Measurements from ENCODE around the gene SLC22A3.
"Not testable (repeated sequence)": the region's sequence is repeated elsewhere in the genome, so short reads cannot be mapped to it uniquely, and the experiment has no call there.

Gene SLC22A3

GRCh38 chr6:160374836-160375560, 26.8 kb downstream of the SLC22A3 start:
- no peak for DNase-seq

- DNase-seq = no peak
These were observed 27.4 kb downstream of the SLC22A3 start for GRCh38 chr6:160375561-160375949.

GRCh38 chr6:160376445-160376844, 28.3 kb downstream of the SLC22A3 start:
- no peak for DNase-seq

DNA sequence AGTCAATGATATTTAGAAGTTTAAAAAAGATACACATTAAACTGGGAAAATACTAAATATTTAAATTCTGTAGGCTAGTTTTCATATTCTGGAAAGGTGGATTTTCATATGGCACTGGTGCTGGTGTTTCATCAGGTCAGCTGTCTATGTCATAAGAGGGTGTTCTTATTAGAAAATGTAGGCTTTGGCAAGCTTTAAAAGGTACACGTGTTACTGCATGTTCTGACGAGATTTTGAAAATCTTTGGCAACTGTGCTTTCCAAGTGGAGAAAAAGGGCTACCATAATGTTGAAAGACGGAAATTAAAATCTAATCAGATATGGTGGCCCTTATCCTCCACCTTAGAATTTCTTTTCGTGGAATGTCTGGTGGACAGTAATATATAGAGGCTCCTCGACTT, 30.0 kb downstream of the SLC22A3 start:
- no peak for DNase-seq

- DNase-seq = no peak
These were observed 30.7 kb downstream of the SLC22A3 start for GRCh38 chr6:160378882-160379281.

GRCh38 chr6:160379466-160379865, 31.3 kb downstream of the SLC22A3 start:
- no peak for DNase-seq

- DNase-seq = no peak
These were observed 34.8 kb downstream of the SLC22A3 start for GRCh38 chr6:160382946-160383345.

GRCh38 chr6:160386869-160387530, 38.8 kb downstream of the SLC22A3 start:
- no peak for DNase-seq

- no peak for DNase-seq
These were observed 39.9 kb downstream of the SLC22A3 start for GRCh38 chr6:160387916-160388643.

GRCh38 chr6:160388922-160389321, 40.7 kb downstream of the SLC22A3 start:
- DNase-seq = no peak

DNA sequence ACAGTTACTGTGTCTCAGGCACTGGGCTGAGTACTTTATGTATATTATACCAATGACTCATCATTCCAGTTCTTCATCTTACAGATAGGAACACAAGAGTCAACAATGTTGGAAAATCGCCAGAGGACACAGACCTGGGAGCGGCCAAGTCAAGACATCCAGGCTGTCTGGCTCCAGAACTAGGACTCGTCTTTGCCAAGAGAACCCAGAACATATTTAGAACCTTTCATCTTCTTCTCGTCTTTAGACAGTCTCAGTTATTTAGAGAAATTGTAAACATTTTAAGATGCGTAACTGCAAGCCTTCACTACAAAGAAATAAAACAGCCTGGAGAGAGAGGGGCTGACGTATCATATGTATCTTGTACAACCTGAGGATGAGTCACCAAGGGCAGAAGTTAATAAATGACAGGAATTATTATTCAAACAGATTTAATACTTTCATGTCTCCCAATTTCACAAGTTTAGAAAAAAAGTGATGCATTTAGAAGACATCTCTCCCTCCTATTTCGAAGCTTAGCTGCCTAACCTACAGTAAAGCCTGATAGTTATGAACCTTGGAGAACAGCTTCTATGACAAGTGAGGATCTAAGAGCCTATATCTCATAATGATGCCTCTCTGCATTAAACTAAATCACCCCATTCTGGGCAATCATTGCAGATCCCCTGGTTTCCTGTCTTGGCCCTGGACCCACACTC, 43.4 kb downstream of the SLC22A3 start:
- DNase-seq = no peak

DNA sequence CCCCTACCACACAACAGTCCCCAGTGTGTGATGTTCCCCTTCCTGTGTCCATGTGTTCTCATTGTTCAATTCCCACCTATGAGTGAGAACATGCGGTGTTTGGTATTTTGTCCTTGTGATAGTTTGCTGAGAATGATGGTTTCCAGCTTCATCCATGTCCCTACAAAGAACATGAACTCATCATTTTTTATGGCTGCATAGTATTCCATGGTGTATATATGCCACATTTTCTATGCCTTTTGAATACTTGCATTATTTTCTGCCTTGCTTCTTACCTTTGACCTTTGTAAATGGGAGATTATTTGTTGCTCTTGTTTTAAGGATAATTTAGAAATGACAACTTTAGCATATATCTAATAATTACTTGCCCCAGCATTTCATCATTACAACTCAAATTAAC, 45.3 kb downstream of the SLC22A3 start:
- DNase-seq = not testable (repeated sequence)

GRCh38 chr6:160393891-160394653, 45.9 kb downstream of the SLC22A3 start:
- no peak for DNase-seq

GRCh38 chr6:160394654-160395035, 46.5 kb downstream of the SLC22A3 start:
- DNase-seq = no peak

GRCh38 chr6:160395187-160395586, 47.0 kb downstream of the SLC22A3 start:
- no peak for DNase-seq

GRCh38 chr6:160396292-160396691, 48.1 kb downstream of the SLC22A3 start:
- no peak for DNase-seq

- no peak for DNase-seq
These were observed 50.6 kb downstream of the SLC22A3 start for GRCh38 chr6:160398674-160399271.

GRCh38 chr6:160400446-160400845, 52.3 kb downstream of the SLC22A3 start:
- no peak for DNase-seq

DNA sequence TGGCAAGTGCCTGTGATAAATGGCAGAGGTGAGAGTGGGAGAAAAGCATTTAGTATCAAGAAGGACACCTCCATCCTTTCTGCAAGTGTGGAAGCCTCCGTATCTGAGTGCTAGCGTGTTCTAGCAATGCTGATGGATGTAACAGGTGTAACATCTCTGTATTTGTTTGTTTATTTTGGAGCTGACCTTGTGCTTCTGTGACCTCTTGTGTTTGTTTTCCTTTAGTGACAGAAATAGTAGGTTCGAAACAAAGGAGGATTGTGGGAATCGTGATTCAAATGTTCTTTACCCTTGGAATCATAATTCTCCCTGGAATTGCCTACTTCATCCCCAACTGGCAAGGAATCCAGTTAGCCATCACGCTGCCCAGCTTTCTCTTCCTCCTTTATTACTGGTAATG, 60.4 kb downstream of the SLC22A3 start:
- DNase-seq = no peak

- no peak for DNase-seq
These were observed 64.8 kb downstream of the SLC22A3 start for GRCh38 chr6:160412993-160413392.

GRCh38 chr6:160417146-160417545, 69.0 kb downstream of the SLC22A3 start:
- no peak for DNase-seq

GRCh38 chr6:160417550-160417949, 69.4 kb downstream of the SLC22A3 start:
- no peak for DNase-seq
